Fibroblast of skin of right quadriceps (primary cell): ENCODE measurements around the gene NAALADL2.
"Not testable (repeated sequence)": the region's sequence is repeated elsewhere in the genome, so short reads cannot be mapped to it uniquely, and the experiment has no call there.

Source experiments
- DNase-seq: peaks from one replicate; pipeline ENCODE4 v3.0.0-alpha.2; 2013

NAALADL2 gene

DNA sequence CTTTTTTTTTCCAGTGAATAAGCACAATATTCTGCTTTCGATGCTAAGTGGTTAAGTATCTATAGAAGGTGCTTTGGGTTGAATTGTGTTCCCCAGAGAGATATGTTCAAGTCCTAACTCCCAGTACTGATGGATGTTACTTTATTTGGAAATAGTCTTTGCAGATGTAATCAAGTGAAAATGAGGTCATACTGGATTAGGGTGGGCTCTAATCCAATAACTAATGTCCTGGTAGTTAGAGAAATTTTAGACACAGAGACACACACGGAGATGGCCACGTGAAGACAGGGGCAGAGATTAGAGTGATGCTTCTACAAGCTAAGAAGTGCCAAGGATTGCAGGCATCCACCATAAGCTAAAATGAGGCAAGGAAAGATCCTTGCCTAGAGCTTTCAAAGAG, 662.3 kb downstream of the NAALADL2 start:
- no peak for DNase-seq

- no peak for DNase-seq
Measured at GRCh38 chr3:175526191-175526590, 667.1 kb downstream of the NAALADL2 start.

GRCh38 chr3:175526609-175527280, 667.6 kb downstream of the NAALADL2 start:
- DNase-seq = no peak

DNA sequence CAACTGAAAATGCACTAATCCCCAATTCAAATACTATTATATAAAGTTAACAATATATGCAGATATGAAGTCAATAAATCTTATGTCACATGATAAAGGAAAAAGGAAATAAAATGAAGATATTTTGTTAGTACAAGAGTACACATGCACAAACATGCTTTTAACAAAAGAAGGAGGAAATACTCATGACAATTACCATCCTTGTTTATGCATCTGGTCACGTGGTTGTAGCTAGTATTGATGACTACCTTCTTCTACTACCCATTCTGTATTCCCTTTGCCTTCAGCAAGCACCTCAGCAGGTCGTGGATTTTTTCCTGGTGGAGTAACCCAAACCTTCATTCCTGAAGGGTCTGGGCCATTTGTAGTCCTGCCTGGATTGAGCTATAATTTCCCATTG, 669.6 kb downstream of the NAALADL2 start:
- not testable (repeated sequence) for DNase-seq

GRCh38 chr3:175535351-175535750, 676.2 kb downstream of the NAALADL2 start:
- no peak for DNase-seq

DNA sequence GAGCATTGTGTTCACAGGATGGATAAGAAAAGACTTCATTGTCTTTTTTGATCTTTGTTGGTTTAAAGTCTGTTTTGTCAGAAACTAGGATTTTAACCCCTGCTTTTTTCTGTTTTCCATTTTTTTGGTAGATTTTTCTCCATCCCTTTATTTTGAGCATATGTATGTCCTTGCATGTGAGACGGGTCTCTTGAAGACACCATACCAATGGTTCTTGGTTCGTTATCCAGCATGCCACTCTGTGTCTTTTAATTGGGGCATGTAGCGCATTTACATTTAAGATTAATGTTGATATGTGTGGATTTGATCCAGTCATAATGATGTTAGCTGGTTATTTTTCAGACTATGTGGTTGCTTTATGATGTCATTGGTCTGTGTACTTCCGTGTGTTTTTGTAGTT, 687.0 kb downstream of the NAALADL2 start:
- no peak for DNase-seq

DNA sequence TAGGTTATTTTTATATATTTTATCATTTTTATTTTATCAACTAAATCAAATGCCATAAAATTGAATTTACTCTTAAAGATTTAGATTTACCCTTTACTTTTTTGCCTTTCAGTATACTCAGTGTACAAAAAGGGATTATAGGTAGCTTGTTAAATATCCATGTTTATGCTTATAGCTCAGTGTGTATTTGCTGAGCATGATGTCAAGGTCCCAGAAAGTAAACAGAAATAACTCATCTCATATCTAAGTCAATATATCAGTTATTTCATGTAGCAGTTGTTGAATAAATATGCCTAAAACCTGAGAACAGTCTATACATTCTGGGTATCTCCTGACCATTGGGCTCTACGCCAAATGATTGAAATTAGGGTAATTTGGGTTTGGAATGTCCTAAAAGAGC, 693.8 kb downstream of the NAALADL2 start:
- no peak for DNase-seq

DNA sequence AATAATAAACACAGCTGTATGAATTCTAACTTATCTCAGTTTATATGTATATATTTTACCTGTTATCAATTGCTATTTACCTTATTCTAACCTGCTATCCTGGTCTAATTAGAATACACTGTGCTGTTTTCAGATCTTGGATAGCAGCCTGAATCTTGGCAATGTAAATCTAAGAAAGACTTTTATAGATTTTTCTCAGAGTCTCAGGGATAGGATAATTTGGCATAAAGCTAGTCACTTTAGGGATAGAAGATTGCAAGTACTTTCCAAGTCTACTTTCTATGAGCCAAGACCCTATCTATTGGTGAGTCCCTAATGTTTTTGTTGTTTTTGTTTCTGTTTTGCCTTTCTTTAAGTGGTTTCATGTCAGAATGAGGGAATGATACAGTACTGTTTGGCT, 695.7 kb downstream of the NAALADL2 start:
- DNase-seq = no peak

DNA sequence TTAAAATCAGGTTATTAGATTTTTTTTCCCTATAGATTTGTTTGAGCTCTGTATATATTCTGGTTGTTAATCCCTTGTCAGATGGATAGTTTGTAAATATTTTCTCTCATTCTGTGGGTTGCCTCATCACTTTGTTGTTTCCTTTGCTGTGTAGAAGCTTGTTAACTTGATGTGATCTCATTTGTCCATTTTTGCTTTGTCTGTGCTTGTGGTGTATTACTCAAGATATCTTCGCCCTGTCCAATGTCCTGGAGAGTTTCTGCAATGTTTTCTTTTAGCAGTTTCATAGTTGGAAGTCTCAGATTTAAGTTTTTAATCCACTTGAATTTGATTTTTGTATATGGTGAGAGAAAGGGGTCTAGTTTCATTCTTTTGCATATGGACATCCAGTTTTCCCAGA, 699.1 kb downstream of the NAALADL2 start:
- DNase-seq = no peak

- no peak for DNase-seq
Measured at GRCh38 chr3:175564363-175564762, 705.2 kb downstream of the NAALADL2 start.

GRCh38 chr3:175571096-175571495, 712.0 kb downstream of the NAALADL2 start:
- no peak for DNase-seq

DNA sequence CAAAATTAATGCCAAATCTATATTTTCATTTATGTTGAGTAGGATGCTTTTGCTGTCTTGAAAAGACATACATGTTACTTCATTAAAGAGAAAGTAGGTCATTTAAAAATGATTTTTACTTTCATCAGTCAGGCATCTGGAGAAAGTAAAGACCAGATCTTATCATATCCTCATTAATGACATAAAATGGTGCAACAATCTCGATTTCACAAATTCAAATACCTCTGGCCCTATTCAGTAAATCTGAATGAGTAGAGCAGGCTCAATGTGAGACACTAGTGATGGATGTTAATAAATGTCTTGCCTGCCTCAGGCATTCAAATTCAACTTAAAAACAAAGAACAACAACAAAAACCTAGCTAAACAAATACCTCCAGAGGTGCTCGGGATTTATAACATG, 714.1 kb downstream of the NAALADL2 start:
- DNase-seq = no peak

- no peak for DNase-seq
Measured at GRCh38 chr3:175580318-175580717, 721.2 kb downstream of the NAALADL2 start.

GRCh38 chr3:175585898-175586297, 726.8 kb downstream of the NAALADL2 start:
- DNase-seq = peak; percentile 51

DNA sequence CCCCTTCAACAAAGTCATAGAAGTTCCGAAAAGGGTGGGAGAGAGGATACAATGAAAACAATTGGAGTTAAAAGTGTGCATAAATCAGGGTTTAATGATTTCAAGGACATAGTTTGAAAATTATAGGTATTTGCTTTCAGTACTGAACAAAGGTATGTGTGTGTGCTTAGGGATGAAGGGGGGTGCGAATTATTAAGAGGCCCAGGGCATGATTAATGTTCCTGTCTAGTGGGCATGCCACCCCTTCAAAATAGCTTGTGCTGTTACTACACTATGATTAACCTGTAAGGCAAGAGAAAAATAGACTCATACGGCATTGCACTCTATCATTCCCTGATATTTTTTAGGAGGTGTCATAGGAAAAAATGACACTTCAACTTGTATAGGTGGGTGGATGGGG, 731.6 kb downstream of the NAALADL2 start:
- no peak for DNase-seq

DNA sequence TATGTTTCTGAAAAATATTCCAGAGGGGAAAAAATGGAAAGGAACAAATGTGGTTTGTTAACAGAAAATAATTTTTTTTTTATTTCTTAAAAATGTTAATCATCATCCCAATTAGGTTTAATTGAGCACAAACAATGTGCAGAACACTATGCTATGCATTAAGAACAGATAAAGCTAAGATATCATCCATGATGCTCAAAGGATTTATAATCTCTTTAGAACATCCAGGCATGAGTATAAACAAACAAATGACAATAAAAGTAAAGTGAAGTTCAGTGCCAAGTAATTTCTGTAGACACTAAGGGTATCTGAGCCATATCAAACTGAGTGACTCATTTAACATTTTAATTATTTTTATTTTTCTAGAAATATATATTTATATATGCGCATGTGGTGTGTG, 732.2 kb downstream of the NAALADL2 start:
- DNase-seq = no peak

- no peak for DNase-seq
Measured at GRCh38 chr3:175593331-175593730, 734.2 kb downstream of the NAALADL2 start.

DNA sequence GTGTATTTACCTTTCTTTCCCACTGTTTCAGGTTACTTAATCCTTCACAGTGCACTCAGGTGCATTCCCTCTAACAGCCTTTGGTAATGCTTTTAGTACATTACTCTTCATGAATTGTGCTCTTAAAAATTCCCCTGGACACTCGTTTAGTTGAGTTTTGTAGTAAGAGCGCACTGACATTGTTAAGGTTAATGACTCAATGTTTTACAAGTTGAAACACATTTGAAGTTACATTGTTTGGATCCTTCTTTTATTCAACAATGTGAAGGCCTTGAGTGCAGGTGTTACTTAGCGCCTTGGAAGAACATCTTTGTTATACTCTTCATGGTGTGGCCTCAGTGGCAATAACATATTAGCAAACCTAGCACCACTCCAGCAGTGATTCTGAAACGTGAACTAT, 739.6 kb downstream of the NAALADL2 start:
- DNase-seq = no peak

DNA sequence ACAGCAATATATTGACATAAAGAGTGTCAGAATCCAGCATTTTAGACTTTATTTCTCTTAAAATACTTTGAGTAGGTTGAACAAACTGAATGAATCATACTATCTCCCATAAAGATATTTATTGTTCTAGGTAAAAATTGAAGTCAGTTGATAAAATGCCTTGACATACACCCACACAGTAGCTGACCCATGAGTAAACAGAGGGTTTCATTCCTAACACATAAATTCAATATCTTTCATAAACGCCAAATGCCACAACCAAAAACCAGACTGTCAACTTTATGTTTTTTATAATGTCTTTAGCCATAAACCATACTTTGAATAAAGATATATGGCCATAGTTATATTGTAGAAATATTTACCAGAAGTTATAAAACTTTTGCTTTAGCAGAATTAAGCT, 742.4 kb downstream of the NAALADL2 start:
- DNase-seq = no peak

GRCh38 chr3:175605851-175606250, 746.7 kb downstream of the NAALADL2 start:
- DNase-seq = no peak

GRCh38 chr3:175606650-175607318, 747.6 kb downstream of the NAALADL2 start:
- no peak for DNase-seq

DNA sequence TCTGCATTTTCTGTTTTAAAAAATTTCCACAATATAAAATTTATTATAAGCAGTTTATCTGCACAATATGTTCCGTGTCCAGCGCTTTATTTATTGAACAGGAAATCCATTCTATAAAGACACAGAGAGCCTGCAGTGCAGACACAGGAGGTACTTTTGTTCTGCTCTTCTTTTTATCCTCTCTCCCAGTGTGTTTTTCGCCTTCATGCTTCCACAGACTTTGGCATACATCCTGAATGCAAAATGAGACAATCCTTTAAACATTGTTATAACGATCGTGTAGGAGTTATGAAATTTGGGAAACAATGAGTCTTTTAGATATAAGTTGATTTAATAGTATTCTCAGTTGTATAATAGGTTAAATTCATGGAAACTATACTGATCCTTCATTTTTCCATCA, 749.2 kb downstream of the NAALADL2 start:
- no peak for DNase-seq

- DNase-seq = no peak
Measured at GRCh38 chr3:175608911-175609310, 749.8 kb downstream of the NAALADL2 start.

DNA sequence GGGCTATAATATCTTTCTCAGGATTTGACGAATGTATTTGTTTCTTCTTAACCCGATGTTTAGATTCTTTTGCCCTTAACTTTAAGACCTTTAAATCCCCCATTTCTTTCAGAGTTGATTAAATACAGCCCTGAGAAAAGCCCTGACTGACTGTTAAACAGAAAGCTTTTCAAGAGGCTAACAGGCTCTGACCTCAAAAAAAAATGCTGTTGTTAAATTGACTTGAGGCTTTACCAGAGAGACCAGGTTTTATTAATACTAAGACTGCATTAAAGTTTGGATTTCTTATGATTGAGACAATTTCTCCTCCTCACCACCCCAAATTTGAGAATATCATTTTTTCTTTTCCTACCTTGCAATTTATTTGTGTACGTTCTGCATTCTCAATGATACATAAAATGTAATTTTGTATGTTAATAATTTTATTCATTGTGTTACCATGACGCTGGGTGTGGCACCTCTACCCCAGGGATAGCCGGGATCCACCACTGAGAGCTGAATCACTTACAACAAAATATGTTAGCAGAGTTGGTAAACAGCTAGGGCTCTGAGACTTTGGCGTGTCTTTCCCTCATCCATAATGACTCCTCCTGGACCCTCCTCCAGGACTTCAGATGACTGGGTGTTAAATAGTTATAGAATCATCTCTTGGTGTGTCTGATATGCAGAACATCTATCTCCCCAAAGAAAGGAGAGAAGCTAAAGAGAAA, 753.5 kb downstream of the NAALADL2 start:
- no peak for DNase-seq
